GM19193 (cell line): ENCODE results near the gene ZNF750.

ENCODE experiments used
- POLR2A ChIP-seq: IDR thresholded peaks from 4 replicates; pipeline ENCODE4 v1.6.1; 2011; ENCODE audit not compliant: insufficient read depth, insufficient read length; ENCODE audit errors: extremely low read depth

Gene ZNF750

GRCh38 chr17:82876602-82877379 lies 37.0 kb upstream of the ZNF750 start:
- no peak for TF ChIP-seq POLR2A

GRCh38 chr17:82876149-82876548 lies 36.3 kb upstream of the ZNF750 start:
- no peak for TF ChIP-seq POLR2A

GRCh38 chr17:82875407-82875856 lies 35.6 kb upstream of the ZNF750 start:
- TF ChIP-seq POLR2A: no peak

- no peak for TF ChIP-seq POLR2A
These were observed 34.4 kb upstream of the ZNF750 start for GRCh38 chr17:82874011-82874835.

- TF ChIP-seq POLR2A: no peak
These were observed 33.7 kb upstream of the ZNF750 start for GRCh38 chr17:82873521-82873920.

GRCh38 chr17:82872591-82873520 lies 33.0 kb upstream of the ZNF750 start:
- TF ChIP-seq POLR2A: no peak

GRCh38 chr17:82871776-82872561 lies 32.1 kb upstream of the ZNF750 start:
- no peak for TF ChIP-seq POLR2A

- peak; percentile 22 for TF ChIP-seq POLR2A
These were observed 31.4 kb upstream of the ZNF750 start for GRCh38 chr17:82871056-82871775.

GRCh38 chr17:82870541-82870940 lies 30.7 kb upstream of the ZNF750 start:
- no peak for TF ChIP-seq POLR2A

GRCh38 chr17:82870091-82870491 lies 30.3 kb upstream of the ZNF750 start:
- no peak for TF ChIP-seq POLR2A

GRCh38 chr17:82869536-82869935 lies 29.7 kb upstream of the ZNF750 start:
- TF ChIP-seq POLR2A: no peak

GRCh38 chr17:82868715-82869131 lies 28.9 kb upstream of the ZNF750 start:
- TF ChIP-seq POLR2A: no peak

GRCh38 chr17:82867763-82868325 lies 28.0 kb upstream of the ZNF750 start:
- TF ChIP-seq POLR2A: no peak
